ENCODE results near the gene ISG20L2.
A peak's percentile ranks its signal among the peaks of the same experiment; 100 is the strongest.

ISG20L2 gene

DNA sequence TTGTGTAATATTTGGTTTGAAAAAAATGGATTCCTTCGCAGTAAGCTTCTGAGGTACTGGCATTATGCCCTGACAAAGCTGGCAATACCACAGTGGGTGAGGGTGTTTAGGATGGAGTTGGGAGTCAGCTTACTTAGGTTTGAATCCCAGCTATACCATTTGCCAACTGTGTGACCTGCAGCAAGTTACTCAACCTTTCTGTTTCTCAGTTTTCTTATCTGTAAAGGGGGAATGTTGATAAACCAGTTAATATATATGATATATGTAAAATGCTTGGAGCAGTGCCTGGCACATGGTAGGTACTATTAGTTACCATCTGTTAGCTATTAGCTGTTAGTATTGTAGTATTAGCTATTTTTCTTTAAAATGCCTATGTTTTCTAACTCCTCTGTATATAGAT, 27.8 kb upstream of the ISG20L2 start:
- in situ Hi-C loops (cut with MboI; ENCODE audit: low pct_unique_long_range_greater_than_20kb, low sequenced_read_pairs): no loop called here
- DNase-seq: no peak

- in situ Hi-C loops (cut with MboI; ENCODE audit: low pct_unique_long_range_greater_than_20kb, low sequenced_read_pairs): no loop called here
- DNase-seq: no peak
These were observed 27.0 kb upstream of the ISG20L2 start for GRCh38 chr1:156755527-156755950.

DNA sequence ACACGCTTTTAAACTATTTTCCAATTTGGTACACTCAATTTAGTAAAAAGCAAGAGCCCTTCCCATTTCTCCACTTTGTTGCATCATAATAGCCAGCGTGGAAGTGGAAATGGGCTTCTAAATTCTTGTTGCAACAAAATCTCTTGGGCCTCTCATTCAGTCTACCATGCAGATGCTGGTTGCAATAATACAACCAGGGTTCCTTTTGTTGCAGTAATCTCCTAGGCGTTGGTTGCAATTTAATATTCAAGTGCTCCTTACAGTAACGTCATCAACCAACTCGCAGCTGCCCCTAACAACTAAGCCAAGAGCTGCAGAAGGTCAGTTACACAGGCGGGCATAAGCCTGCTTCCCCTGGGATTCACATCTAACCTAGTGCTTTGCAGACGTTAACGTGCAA, 25.7 kb upstream of the ISG20L2 start:
- in situ Hi-C loops (cut with MboI; ENCODE audit: low pct_unique_long_range_greater_than_20kb, low sequenced_read_pairs): no loop called here
- DNase-seq: no peak

DNA sequence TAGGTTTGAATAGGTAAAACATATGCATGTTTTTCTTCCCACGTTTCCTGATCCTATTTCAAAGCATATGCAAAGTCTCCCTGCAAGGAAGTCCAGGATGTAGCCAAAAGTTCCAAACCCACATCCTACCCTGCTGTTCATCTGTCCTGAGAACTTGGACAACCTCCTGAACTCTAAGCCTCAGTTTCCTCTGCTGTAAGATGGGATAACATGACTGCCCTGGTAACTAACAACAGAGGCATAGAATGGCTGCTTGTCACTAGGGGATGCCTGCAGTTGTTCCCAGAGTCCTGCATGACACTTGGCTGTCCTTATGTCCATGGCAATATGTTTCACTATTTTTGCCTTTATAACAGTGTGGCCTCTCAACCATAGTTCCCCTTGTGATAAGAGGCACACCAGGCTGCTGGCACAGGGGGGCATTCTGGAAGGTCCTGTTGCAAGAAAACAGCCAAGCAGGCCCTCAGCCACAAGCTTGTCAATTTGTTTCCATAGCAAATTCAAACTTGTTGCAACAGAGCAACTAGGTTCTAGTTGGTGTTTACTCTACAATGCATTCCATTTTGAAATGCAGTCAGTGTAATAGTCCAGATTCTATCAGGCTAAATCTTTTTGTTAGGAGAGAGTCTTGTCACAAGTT, 24.4 kb upstream of the ISG20L2 start:
- no peak for DNase-seq
- in situ Hi-C loops (cut with MboI; ENCODE audit: low pct_unique_long_range_greater_than_20kb, low sequenced_read_pairs): no loop called here

GRCh38 chr1:156751757-156752481, 23.4 kb upstream of the ISG20L2 start:
- in situ Hi-C loops (cut with MboI; ENCODE audit: low pct_unique_long_range_greater_than_20kb, low sequenced_read_pairs): no loop called here
- DNase-seq: peak; percentile 89

- in situ Hi-C loops (cut with MboI; ENCODE audit: low pct_unique_long_range_greater_than_20kb, low sequenced_read_pairs): no loop called here
These were observed 22.8 kb upstream of the ISG20L2 start, which contains the start of gene HDGF for GRCh38 chr1:156751451-156751756. Gene HDGF, minus strand, starts transcription at chr1:156751675. Its CDS starts 246 bp downstream, at chr1:156751429.

DNA sequence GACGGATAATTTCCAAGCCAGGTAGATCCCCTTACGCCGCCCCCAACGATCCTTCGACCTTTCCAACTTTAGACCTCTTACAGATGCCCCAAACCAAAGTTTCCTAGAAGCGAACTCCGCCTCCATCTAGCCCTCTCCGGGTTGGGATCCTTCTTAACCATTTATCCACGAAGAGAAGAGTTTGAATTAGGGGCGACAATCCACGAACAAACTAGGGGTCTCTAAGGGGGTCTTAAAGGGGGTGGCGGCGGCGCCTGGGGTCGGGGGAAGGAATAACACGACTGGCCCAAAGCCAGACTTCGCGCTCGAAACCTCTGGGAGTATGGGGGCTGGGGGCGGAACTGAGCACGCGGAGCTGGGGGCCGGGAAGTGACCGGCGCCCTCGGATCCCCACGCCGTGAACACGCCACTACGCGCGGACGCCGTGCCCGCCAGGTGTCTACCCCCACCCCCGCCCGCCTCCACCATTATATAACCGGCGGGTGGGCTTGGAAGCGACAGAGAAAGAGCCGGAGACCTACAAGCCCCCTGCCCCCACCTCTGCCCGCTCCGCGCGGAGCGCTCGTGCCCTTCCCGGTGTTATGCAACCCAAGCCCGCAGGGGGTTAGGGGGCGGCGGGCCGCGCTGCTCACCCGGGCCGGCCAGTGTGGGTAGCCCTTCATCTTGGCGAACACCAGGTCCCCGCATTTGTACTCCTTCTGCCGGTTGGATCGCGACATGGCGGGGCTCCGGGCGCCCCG, 22.3 kb upstream of the ISG20L2 start:
- in situ Hi-C loops (cut with MboI; ENCODE audit: low pct_unique_long_range_greater_than_20kb, low sequenced_read_pairs): no loop called here
- DNase-seq: no peak

More at GRCh38 chr1:156751451-156751756, 22.8 kb upstream of the ISG20L2 start, which contains the start of gene HDGF:
- no peak for DNase-seq

DNA sequence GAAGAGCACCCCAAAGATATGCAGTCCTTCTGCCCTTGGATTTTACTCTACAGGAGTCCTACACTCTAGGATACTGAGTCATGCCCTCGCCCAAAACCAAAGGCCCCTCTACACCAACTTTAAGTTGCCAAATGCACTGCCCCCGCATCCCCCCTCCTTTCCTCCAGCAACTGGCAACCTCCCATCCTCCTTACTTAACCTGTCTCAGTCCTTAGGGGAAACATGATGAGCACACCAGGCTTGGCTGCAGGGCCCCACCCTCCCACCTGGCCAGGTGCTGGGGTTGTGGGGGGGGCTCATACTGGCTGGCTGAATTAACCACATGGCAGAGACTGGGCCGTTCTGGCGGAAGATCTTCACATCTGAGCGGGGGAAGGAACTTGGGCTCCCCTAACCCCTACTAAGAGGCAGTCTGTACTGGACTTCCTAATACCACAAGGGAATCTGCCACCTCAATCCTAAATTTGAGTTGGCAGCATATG, 21.7 kb upstream of the ISG20L2 start:
- in situ Hi-C loops (cut with MboI; ENCODE audit: low pct_unique_long_range_greater_than_20kb, low sequenced_read_pairs): no loop called here
- no peak for DNase-seq

DNA sequence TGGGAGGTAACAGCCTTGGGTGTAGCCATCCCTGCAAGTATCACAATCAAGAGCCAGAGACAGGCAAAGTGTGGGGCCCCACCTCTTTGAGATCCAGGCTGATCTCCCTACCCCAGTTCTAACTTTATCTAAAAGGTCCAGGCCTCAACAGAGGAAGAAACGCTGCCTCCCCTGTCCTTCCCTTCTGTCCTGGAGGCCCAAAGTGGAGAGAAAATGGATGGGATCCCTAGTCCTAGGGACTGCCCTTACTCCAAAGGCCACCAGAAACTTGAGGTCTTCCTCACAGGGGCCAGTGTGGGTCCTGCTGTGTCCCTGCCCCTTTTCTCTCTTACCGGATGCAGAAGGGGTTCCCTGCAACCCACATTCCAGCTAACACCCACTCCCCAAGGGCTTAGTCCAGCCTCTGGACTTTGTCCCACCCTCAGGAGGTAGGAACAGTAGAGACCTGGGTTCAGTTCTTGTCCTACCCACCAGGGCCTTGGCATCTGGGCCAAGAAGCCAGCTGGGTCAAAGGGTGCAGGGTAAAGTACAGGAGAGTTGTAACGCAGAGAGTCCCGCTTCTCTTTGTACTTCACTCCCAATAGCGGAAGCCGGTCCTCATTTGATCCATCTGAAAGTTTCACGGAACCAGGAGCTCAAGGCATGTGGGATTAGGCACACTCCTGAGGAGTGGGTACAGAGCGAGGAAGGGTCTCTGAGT, 21.0 kb upstream of the ISG20L2 start:
- in situ Hi-C loops (cut with MboI; ENCODE audit: low pct_unique_long_range_greater_than_20kb, low sequenced_read_pairs): no loop called here
- no peak for DNase-seq

DNA sequence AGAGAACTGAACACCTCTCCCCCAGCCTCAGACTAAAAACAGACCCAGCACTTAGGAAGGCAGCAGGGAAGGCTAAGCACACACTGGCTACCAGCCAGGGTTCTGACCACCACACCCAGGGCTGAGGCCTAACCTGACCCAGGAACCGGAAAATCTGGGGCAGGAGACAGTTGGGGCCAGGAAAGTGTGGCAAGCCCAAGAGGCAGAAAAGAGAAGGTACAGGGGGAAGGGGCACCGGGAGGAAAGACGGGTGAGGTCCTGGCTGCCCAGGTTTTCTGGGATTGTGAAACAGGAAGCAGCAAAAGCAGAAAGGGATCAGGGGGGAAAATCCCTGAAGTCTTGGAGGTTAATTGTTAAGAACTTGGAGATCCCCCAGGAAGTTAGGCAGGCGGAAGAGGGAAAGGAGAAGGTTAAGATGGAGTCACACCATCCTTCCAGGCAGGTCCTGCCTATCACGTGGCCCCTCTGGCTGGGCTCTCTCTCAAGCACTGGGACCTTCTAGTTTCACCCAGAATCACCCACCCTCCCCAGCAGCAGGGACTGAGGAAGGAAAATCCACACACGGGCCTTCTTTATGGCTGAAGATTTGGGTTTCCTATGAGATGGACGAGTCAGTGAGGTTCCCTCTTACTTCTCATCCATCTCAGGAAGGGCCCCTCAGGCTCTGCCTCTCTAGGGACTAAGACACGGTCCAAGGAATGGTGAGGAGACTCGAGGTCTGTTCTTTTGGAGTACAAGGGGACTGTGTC, 20.3 kb upstream of the ISG20L2 start:
- in situ Hi-C loops (cut with MboI; ENCODE audit: low pct_unique_long_range_greater_than_20kb, low sequenced_read_pairs): no loop called here
- DNase-seq: peak; percentile 63

- in situ Hi-C loops (cut with MboI; ENCODE audit: low pct_unique_long_range_greater_than_20kb, low sequenced_read_pairs): no loop called here
- DNase-seq: no peak
These were observed 19.4 kb upstream of the ISG20L2 start for GRCh38 chr1:156747742-156748669.

DNA sequence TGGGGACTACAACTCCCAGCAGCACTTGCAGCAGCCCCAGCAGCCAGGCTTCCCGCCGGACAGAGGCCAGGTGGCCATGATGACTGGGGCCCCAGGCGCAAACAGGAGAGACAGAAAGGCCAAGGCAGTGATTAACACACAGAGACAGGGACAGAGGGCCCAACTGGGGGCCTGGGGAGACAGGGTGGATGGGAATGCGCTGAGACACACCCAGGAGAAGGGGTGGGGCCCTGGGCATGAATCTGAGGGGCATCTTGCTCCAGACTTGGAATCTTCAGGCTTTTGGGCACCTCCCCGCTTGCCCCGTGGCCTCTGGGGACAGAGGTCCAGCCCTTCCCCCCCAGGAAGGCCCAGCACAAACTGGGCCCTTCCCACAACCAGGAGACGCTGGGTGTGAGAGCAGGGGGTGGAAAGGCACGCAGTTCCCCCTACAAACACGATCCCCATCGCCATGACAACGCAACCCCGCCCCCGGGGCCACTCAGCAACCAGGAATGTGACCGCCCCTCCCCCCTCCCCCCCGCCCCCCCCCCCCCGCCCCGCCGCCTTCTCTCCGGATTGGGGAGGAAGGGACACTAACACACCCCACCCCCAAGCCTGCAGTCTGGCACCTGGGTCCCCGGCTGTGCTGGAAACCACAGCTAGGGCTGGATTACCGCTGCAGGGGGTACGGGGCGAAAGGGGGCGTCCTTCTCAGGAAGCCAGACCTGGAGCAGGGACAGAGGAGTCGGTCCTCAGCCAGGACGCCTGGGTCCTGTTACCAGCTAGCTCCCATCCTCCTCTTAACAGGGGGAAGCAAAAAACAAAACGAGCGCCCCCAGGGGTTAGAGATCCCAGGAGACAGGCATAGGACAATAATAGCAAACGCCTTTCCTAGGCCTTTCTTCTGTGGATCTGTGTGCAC, 18.4 kb upstream of the ISG20L2 start:
- in situ Hi-C loops (cut with MboI; ENCODE audit: low pct_unique_long_range_greater_than_20kb, low sequenced_read_pairs): no loop called here
- DNase-seq: peak; percentile 68

DNA sequence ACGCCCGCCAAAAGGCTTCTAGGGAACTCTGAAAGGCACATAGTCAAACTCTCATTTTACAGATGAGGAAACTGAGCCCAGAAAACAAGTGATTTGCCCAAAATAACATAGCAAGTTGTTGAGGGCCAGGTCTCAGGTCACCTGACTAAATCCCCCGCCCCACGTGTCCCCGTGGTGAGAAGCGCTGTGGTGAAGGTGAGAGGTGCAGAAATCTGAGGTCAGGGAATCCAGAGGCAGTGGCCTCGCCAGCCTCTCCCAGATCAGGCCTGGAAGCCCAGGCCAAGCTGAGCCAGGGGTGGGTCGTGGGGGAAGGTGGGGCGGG, 17.8 kb upstream of the ISG20L2 start:
- no peak for DNase-seq
- in situ Hi-C loops (cut with MboI; ENCODE audit: low pct_unique_long_range_greater_than_20kb, low sequenced_read_pairs): no loop called here

- no peak for DNase-seq
- in situ Hi-C loops (cut with MboI; ENCODE audit: low pct_unique_long_range_greater_than_20kb, low sequenced_read_pairs): no loop called here
These were observed 17.3 kb upstream of the ISG20L2 start for GRCh38 chr1:156745881-156746280.

DNA sequence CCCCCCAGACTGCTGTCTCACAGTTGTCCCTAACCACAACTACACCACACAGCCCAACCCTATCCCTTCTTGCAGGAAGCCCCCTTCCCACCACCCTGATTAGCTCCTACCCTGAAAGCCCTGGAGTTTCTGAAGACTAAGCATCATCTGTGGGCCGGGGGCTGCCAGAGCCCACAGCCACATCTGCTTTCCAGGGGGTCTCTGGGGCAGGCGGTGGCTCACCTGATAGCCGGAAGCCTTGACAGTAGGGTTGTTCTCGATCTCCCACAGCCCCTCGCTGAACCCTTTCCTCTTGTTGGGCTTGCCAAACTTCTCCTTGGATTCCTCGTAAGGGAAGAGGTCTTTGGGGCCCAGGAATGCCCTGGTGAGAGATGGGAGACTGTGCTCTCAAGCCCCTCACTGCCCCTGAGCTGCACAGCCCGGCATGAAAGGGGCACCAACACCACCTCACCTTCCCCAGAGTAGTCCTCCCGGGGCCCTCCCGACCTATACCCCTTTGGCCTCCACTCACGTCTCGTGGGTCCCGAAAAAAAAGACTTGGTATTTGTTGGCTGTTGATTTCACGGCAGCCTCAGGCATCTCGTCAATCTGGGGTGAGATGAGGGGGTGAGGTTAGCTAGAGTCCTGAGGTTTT, 16.3 kb upstream of the ISG20L2 start:
- in situ Hi-C loops (cut with MboI; ENCODE audit: low pct_unique_long_range_greater_than_20kb, low sequenced_read_pairs): no loop called here
- no peak for DNase-seq

GRCh38 chr1:156744344-156744743, 15.8 kb upstream of the ISG20L2 start:
- no peak for DNase-seq
- in situ Hi-C loops (cut with MboI; ENCODE audit: low pct_unique_long_range_greater_than_20kb, low sequenced_read_pairs): no loop called here

All from KBM-7 (cell line).